Panc1 (cell line): ENCODE data around the gene NR5A2.

Experiments used
- POLR2AphosphoS5 ChIP-seq: IDR thresholded peaks from 2 replicates; pipeline ENCODE4 v1.6.1; 2012; ENCODE audit warnings: mild to moderate bottlenecking, low read depth, low read length, moderate library complexity
- REST ChIP-seq, 2 experiments: IDR thresholded peaks; 2 replicates each; pipeline ENCODE4 v1.6.1; 2011 to 2012; ENCODE audit warnings: low read depth in 2 of 2, control low read depth in 1 of 2, low read length in 1 of 2, mild to moderate bottlenecking in 1 of 2, moderate library complexity in 1 of 2; ENCODE audit not compliant: insufficient read depth in 1 of 2
- SIN3A ChIP-seq: IDR thresholded peaks from 2 replicates; pipeline ENCODE4 v1.6.1; 2012; ENCODE audit warnings: low read depth, mild to moderate bottlenecking, low read length, moderate library complexity, borderline replicate concordance; ENCODE audit not compliant: insufficient read depth
- TF ChIP-seq, protein P1 (sequence below): fragments of 450-650 bp; IDR thresholded peaks from 2 replicates; pipeline ENCODE4 v1.5.1; 2017; ENCODE audit warnings: mild to moderate bottlenecking

- TF ChIP-seq, protein P1, sequence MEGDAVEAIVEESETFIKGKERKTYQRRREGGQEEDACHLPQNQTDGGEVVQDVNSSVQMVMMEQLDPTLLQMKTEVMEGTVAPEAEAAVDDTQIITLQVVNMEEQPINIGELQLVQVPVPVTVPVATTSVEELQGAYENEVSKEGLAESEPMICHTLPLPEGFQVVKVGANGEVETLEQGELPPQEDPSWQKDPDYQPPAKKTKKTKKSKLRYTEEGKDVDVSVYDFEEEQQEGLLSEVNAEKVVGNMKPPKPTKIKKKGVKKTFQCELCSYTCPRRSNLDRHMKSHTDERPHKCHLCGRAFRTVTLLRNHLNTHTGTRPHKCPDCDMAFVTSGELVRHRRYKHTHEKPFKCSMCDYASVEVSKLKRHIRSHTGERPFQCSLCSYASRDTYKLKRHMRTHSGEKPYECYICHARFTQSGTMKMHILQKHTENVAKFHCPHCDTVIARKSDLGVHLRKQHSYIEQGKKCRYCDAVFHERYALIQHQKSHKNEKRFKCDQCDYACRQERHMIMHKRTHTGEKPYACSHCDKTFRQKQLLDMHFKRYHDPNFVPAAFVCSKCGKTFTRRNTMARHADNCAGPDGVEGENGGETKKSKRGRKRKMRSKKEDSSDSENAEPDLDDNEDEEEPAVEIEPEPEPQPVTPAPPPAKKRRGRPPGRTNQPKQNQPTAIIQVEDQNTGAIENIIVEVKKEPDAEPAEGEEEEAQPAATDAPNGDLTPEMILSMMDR, result no peak
- no peak for TF ChIP-seq REST (IDR thresholded peaks at IDR 0.05; ENCODE audit: insufficient read depth in 1 of 2, low read depth in 2 of 2, low read length in 1 of 2)
- TF ChIP-seq POLR2AphosphoS5, result no peak
- no peak for TF ChIP-seq SIN3A
Measured at GRCh38 chr1:200053091-200053490, 25.6 kb downstream of the NR5A2 start.
